Activated naive CD8-positive, alpha-beta T cell (primary cell): ENCODE measurements around the gene C2orf80.
"Not testable (repeated sequence)": the region's sequence is repeated elsewhere in the genome, so short reads cannot be mapped to it uniquely, and the experiment has no call there.

ENCODE experiments used
- H3K27ac Mint-ChIP-seq: one replicate; pipeline ENCODE4 v1.8.0; 2021; ENCODE audit warnings: mixed read lengths
- H3K27me3 Mint-ChIP-seq: one replicate; pipeline ENCODE4 v1.8.0; 2021; ENCODE audit warnings: mixed read lengths
- H3K36me3 Mint-ChIP-seq: one replicate; pipeline ENCODE4 v1.8.0; 2021; ENCODE audit warnings: mixed read lengths
- H3K4me1 Mint-ChIP-seq: one replicate; pipeline ENCODE4 v1.8.0; 2021; ENCODE audit warnings: low read depth, mixed read lengths
- H3K4me3 Mint-ChIP-seq: one replicate; pipeline ENCODE4 v1.8.0; 2021; ENCODE audit warnings: mild to moderate bottlenecking, mixed read lengths
- H3K9me3 Mint-ChIP-seq: one replicate; pipeline ENCODE4 v1.8.0; 2021; ENCODE audit warnings: low read depth, mixed read lengths

C2orf80 gene

GRCh38 chr2:208153156-208153555 lies 36.7 kb downstream of the C2orf80 start:
- H3K4me1 Mint-ChIP-seq, result no peaks in the 10 kb centered on the region
- H3K36me3 Mint-ChIP-seq, result no peaks in the 10 kb centered on the region
- peaks cover 4% of the 10 kb centered on the region for H3K27me3 Mint-ChIP-seq
- H3K9me3 Mint-ChIP-seq, result no peaks in the 10 kb centered on the region
- H3K27ac Mint-ChIP-seq, result no peak overlapping the region
- no peak overlapping the region for H3K4me3 Mint-ChIP-seq

GRCh38 chr2:208150956-208151355 lies 38.9 kb downstream of the C2orf80 start:
- peaks cover 4% of the 10 kb centered on the region for H3K27me3 Mint-ChIP-seq
- H3K9me3 Mint-ChIP-seq, result no peaks in the 10 kb centered on the region
- no peaks in the 10 kb centered on the region for H3K36me3 Mint-ChIP-seq
- no peak overlapping the region for H3K27ac Mint-ChIP-seq
- H3K4me1 Mint-ChIP-seq, result no peaks in the 10 kb centered on the region
- no peak overlapping the region for H3K4me3 Mint-ChIP-seq

DNA sequence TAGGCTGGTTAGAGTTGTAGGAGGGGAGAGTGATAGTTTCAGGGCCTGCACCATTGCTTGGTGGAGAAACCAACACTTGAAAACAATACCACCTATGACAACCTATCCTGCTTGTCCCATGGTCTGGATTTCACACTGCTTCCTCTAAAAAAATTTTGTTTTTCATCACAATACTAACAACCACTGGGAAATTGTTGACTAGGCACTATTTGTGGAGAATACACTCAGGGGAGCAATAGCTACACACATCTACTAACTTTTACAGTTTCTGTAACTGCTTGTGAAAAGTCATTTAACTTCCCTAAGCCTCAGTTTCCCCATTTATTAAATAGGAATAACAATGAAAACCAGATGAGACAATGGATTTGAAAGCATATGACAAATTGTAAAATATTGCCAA lies 39.7 kb downstream of the C2orf80 start:
- no peak overlapping the region for H3K4me3 Mint-ChIP-seq
- no peak overlapping the region for H3K27ac Mint-ChIP-seq
- no peaks in the 10 kb centered on the region for H3K9me3 Mint-ChIP-seq
- H3K4me1 Mint-ChIP-seq, result no peaks in the 10 kb centered on the region
- peaks cover 4% of the 10 kb centered on the region for H3K27me3 Mint-ChIP-seq
- H3K36me3 Mint-ChIP-seq, result no peaks in the 10 kb centered on the region

GRCh38 chr2:208148803-208149202 lies 41.0 kb downstream of the C2orf80 start:
- Mint-ChIP-seq H3K9me3 (no peaks in the 10 kb centered on the region), H3K4me3 (no peak overlapping the region), H3K36me3 (no peaks in the 10 kb centered on the region), H3K27me3 (peaks cover 4% of the 10 kb centered on the region), H3K4me1 (no peaks in the 10 kb centered on the region), H3K27ac (no peak overlapping the region)

DNA sequence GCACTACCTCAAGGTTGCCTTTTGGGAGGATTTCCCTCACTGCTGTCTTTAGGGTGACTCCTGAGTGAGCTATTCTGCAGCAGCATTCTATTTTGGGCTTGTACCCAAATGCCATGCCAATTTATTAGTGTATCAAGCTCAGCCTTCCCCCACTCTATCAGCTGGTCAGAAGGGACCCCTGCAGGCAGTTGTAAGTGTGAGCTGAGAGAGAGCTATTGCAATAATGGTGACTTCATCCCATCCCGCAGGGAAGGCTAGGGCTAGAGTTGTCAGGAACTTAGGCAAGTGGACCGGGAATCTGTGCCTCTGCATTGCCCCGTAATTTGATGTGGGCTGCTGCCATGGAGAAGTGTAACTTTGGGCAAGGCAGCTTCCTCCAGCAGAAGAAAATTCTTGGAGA lies 42.1 kb downstream of the C2orf80 start:
- H3K27me3 Mint-ChIP-seq, result peaks cover 4% of the 10 kb centered on the region
- no peaks in the 10 kb centered on the region for H3K36me3 Mint-ChIP-seq
- no peak overlapping the region for H3K4me3 Mint-ChIP-seq
- no peaks in the 10 kb centered on the region for H3K4me1 Mint-ChIP-seq
- H3K27ac Mint-ChIP-seq, result no peak overlapping the region
- no peaks in the 10 kb centered on the region for H3K9me3 Mint-ChIP-seq

DNA sequence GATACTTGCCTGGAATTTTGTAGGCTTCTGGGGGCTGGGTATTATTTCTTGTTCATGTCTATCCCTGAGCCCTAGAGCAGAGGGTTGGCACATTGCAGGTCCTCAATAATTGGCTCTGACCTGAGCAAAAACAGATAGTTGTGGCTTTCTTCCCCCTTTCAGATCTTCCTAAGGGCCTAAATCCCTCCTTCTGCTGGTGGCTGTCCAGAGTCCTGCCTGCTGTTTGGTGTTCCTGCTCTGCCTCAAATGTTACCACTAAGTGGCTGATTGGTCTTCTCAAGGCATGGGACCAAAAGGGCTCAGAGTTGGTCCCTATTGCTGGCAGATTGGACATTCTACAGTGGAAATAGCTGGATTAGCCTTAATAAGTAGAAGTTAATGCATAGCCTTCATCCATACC lies 42.8 kb downstream of the C2orf80 start:
- no peaks in the 10 kb centered on the region for H3K9me3 Mint-ChIP-seq
- no peaks in the 10 kb centered on the region for H3K36me3 Mint-ChIP-seq
- no peak overlapping the region for H3K27ac Mint-ChIP-seq
- H3K27me3 Mint-ChIP-seq, result peaks cover 4% of the 10 kb centered on the region
- H3K4me1 Mint-ChIP-seq, result no peaks in the 10 kb centered on the region
- no peak overlapping the region for H3K4me3 Mint-ChIP-seq

- Mint-ChIP-seq H3K27ac (no peak within 1 kb of the TSS), H3K4me3 (no peak within 1 kb of the TSS), H3K4me1 (no peaks in the 10 kb centered on the region), H3K36me3 (no peaks in the 10 kb centered on the region), H3K27me3 (peaks cover 2% of the 10 kb centered on the region), H3K9me3 (no peaks in the 10 kb centered on the region)
These were observed 43.8 kb downstream of the C2orf80 start, which contains the start of gene CRYGB for GRCh38 chr2:208146006-208146405. CRYGB (minus strand) TSS chr2:208146158; CDS start chr2:208146120, 38 bp downstream.

- H3K36me3 Mint-ChIP-seq, result peaks cover 2% of the 10 kb centered on the region
- no peak overlapping the region for H3K4me3 Mint-ChIP-seq
- no peak overlapping the region for H3K27ac Mint-ChIP-seq
- H3K9me3 Mint-ChIP-seq, result peaks cover under 1% of the 10 kb centered on the region
- no peaks in the 10 kb centered on the region for H3K27me3 Mint-ChIP-seq
- H3K4me1 Mint-ChIP-seq, result no peaks in the 10 kb centered on the region
These were observed 46.7 kb downstream of the C2orf80 start for GRCh38 chr2:208142925-208143799.

DNA sequence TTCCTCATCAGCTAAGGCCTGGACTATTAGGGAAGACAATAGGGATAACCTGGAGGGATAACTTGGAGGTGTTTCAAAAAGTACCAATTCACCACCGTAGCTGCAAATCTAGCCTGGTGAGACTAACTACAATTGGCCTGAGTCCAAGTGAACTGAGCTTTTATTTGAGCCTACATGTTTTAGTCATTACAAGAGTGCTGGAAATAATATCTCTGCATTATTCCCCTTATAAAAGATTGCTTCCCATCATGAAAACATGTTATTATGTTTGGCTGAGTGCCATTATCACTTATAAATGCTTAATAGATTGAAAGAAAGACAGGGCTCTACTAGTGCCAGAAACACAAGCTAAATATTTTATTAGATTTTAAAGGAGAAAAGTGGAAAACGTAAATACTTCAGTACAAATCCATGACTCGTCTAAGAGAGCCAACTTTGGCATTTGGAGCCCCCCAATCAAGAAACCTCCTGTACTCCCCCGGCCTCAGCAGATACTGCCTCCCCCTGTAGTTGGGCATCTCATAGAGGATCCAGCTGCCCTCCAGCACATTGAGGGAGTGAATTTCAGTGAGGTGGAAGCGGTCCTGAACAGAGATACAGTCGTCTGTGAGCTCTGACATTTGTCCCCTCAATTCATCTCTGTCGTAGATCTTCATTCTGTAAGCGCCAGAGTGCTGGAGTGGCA lies 47.4 kb downstream of the C2orf80 start:
- H3K27me3 Mint-ChIP-seq, result no peaks in the 10 kb centered on the region
- no peaks in the 10 kb centered on the region for H3K4me1 Mint-ChIP-seq
- no peak overlapping the region for H3K27ac Mint-ChIP-seq
- H3K9me3 Mint-ChIP-seq, result peaks cover 4% of the 10 kb centered on the region
- peaks cover 2% of the 10 kb centered on the region for H3K36me3 Mint-ChIP-seq
- no peak overlapping the region for H3K4me3 Mint-ChIP-seq

GRCh38 chr2:208139447-208139846 lies 50.4 kb downstream of the C2orf80 start:
- Mint-ChIP-seq H3K4me1 (peaks cover 13% of the 10 kb centered on the region), H3K4me3 (no peak overlapping the region), H3K27ac (no peak overlapping the region), H3K27me3 (no peaks in the 10 kb centered on the region), H3K9me3 (peaks cover 4% of the 10 kb centered on the region), H3K36me3 (peaks cover 2% of the 10 kb centered on the region)

- H3K36me3 Mint-ChIP-seq, H3K9me3 Mint-ChIP-seq, H3K27ac Mint-ChIP-seq, H3K27me3 Mint-ChIP-seq, H3K4me3 Mint-ChIP-seq: not testable (repeated sequence)
- peaks cover 13% of the 10 kb centered on the region for H3K4me1 Mint-ChIP-seq
These were observed 51.5 kb downstream of the C2orf80 start for GRCh38 chr2:208138334-208138733.

- Mint-ChIP-seq H3K4me1 (peaks cover 13% of the 10 kb centered on the region), H3K4me3 (no peak overlapping the region), H3K27me3 (no peaks in the 10 kb centered on the region), H3K9me3 (peaks cover 4% of the 10 kb centered on the region), H3K27ac (no peak overlapping the region), H3K36me3 (peaks cover 2% of the 10 kb centered on the region)
These were observed 53.1 kb downstream of the C2orf80 start for GRCh38 chr2:208136716-208137094.

- H3K4me3 Mint-ChIP-seq, result no peak overlapping the region
- no peaks in the 10 kb centered on the region for H3K27me3 Mint-ChIP-seq
- H3K27ac Mint-ChIP-seq, result no peak overlapping the region
- H3K9me3 Mint-ChIP-seq, result peaks cover 4% of the 10 kb centered on the region
- H3K36me3 Mint-ChIP-seq, result peaks cover 2% of the 10 kb centered on the region
- H3K4me1 Mint-ChIP-seq, result peaks cover 13% of the 10 kb centered on the region
These were observed 53.8 kb downstream of the C2orf80 start for GRCh38 chr2:208135794-208136715.

DNA sequence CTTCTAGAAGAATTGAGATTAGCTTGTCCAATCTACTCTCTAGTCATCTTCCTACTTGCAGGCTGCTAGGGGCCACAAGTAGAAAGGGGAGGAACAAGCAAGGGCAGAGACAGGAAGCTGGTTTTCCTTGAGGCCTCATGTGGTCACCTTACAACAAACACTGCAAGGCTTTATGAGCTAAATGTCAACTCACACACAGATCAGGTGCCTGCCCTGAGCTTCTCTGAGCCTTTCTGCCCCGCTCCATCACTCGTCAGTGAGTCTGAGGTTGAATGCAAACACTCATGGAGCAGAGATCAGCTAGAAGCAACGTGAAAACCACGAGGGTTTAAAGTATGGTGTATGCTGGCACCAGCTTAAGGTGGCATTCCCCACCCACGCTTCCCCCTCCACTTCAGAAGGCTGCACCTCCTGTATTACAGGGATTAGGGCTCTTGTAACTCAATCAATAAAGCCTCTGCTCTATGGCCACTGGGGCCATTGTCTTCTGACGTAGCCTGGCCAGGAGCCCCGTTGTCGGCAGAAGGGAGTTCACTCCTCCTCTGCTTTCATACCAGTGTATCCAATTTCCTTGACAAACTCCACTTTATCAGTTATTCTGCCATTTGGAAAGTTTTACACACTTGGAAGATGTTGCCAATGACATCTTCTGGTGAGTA lies 54.8 kb downstream of the C2orf80 start:
- Mint-ChIP-seq H3K9me3 (peaks cover 4% of the 10 kb centered on the region), H3K4me1 (peaks cover 13% of the 10 kb centered on the region), H3K36me3 (peaks cover 2% of the 10 kb centered on the region), H3K27ac (no peak overlapping the region), H3K27me3 (no peaks in the 10 kb centered on the region), H3K4me3 (no peak overlapping the region)
